BE2C (cell line): ENCODE results near the gene NOS3.

Experiments
- DNase-seq: peaks from one replicate; pipeline ENCODE4 v3.0.0-alpha.2; 2020
- H3K27me3 ChIP-seq: fragments of 250-450 bp; sonication (Bioruptor Pico); 2 replicates; pipeline ENCODE4 v1.5.1; 2020; ENCODE audit warnings: mild to moderate bottlenecking
- H3K36me3 ChIP-seq: fragments of 250-450 bp; sonication (Bioruptor Pico); 2 replicates; pipeline ENCODE4 v1.5.1; 2020; ENCODE audit warnings: mild to moderate bottlenecking
- H3K4me1 ChIP-seq: fragments of 250-450 bp; sonication (Bioruptor Pico); 2 replicates; pipeline ENCODE4 v1.5.1; 2020
- H3K4me3 ChIP-seq: 2 replicates; pipeline ENCODE4 v1.5.1; 2011; ENCODE audit warnings: low read depth, low read length
- H3K9me3 ChIP-seq: fragments of 250-450 bp; sonication (Bioruptor Pico); 2 replicates; pipeline ENCODE4 v1.5.1; 2020
- CTCF ChIP-seq: IDR thresholded peaks from 2 replicates; pipeline ENCODE4 v1.5.1; 2012; ENCODE audit warnings: mild to moderate bottlenecking, low read depth, low read length

The NOS3 gene

GRCh38 chr7:150989456-150989855 is 1.4 kb upstream of the NOS3 start:
- TF ChIP-seq CTCF: no peak
- Histone ChIP-seq H3K4me1 (peaks cover 14% of the 10 kb centered on the region), H3K36me3 (no peaks in the 10 kb centered on the region), H3K27me3 (no peaks in the 10 kb centered on the region), H3K9me3 (no peaks in the 10 kb centered on the region), H3K4me3 (no peak overlapping the region)
- no peak for DNase-seq

DNA sequence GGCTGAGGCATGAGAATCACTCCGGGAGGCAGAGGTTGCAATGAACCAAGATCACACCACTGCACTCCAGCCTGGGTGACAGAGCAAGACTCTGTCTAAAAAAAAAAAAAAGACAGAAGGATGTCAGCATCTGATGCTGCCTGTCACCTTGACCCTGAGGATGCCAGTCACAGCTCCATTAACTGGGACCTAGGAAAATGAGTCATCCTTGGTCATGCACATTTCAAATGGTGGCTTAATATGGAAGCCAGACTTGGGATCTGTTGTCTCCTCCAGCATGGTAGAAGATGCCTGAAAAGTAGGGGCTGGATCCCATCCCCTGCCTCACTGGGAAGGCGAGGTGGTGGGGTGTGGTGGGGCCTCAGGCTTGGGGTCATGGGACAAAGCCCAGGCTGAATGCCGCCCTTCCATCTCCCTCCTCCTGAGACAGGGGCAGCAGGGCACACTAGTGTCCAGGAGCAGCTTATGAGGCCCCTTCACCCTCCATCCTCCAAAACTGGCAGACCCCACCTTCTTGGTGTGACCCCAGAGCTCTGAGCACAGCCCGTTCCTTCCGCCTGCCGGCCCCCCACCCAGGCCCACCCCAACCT is 1.3 kb downstream of the NOS3 start:
- H3K9me3 ChIP-seq: no peaks in the 10 kb centered on the region
- no peak overlapping the region for H3K4me3 ChIP-seq
- no peak for DNase-seq
- TF ChIP-seq CTCF: no peak
- no peaks in the 10 kb centered on the region for H3K27me3 ChIP-seq
- peaks cover 13% of the 10 kb centered on the region for H3K4me1 ChIP-seq
- H3K36me3 ChIP-seq: no peaks in the 10 kb centered on the region

DNA sequence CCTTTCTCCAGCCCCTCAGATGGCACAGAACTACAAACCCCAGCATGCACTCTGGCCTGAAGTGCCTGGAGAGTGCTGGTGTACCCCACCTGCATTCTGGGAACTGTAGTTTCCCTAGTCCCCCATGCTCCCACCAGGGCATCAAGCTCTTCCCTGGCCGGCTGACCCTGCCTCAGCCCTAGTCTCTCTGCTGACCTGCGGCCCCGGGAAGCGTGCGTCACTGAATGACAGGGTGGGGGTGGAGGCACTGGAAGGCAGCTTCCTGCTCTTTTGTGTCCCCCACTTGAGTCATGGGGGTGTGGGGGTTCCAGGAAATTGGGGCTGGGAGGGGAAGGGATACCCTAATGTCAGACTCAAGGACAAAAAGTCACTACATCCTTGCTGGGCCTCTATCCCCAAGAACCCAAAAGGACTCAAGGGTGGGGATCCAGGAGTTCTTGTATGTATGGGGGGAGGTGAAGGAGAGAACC is 2.1 kb downstream of the NOS3 start:
- DNase-seq: peak; percentile 70
- no peak for TF ChIP-seq CTCF
- no peaks in the 10 kb centered on the region for H3K36me3 ChIP-seq
- peaks cover 13% of the 10 kb centered on the region for H3K4me1 ChIP-seq
- no peaks in the 10 kb centered on the region for H3K27me3 ChIP-seq
- no peaks in the 10 kb centered on the region for H3K9me3 ChIP-seq
- H3K4me3 ChIP-seq: no peak overlapping the region

- peaks cover 9% of the 10 kb centered on the region for H3K4me1 ChIP-seq
- no peak for DNase-seq
- no peak for TF ChIP-seq CTCF
- no peak overlapping the region for H3K4me3 ChIP-seq
- no peaks in the 10 kb centered on the region for H3K36me3 ChIP-seq
- H3K9me3 ChIP-seq: no peaks in the 10 kb centered on the region
- H3K27me3 ChIP-seq: no peaks in the 10 kb centered on the region
These were observed 2.7 kb downstream of the NOS3 start for GRCh38 chr7:150993511-150993910.

- Histone ChIP-seq H3K4me1 (peaks cover 9% of the 10 kb centered on the region), H3K27me3 (no peaks in the 10 kb centered on the region), H3K4me3 (no peak overlapping the region), H3K36me3 (no peaks in the 10 kb centered on the region), H3K9me3 (no peaks in the 10 kb centered on the region)
- peak; percentile 58 for DNase-seq
- TF ChIP-seq CTCF: no peak
These were observed 3.5 kb downstream of the NOS3 start for GRCh38 chr7:150994141-150994837.

DNA sequence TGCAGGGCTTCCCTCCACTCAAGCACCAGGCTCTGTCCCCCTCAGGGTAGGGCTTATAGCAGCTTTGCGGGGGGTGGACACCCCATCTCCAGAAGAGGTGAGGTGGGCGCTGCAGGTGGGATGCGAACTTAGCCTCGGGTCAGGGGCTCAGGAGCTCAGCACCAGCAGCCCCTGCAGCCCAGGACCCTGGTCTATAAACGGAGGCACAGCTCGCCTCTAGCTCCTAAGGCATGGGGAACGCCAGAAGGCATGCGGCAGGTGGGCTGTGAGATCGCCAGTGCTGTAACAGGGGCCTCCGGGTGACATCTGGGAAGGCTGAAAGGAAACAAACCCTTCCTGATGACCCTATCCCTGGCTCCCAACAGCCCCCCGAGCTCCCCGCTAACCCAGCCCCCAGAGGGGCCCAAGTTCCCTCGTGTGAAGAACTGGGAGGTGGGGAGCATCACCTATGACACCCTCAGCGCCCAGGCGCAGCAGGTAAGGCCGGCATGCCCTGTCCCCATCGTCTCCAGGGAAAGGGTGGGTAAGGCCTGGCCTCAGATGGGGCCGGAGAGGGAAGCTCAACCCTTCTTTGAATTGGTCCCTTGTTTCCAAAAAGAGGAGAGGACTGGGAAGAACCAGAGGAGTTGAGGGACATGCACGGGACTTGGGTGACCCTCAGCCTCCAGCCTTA is 4.2 kb downstream of the NOS3 start:
- DNase-seq: no peak
- Histone ChIP-seq H3K36me3 (no peaks in the 10 kb centered on the region), H3K9me3 (no peaks in the 10 kb centered on the region), H3K4me3 (no peak overlapping the region), H3K27me3 (no peaks in the 10 kb centered on the region), H3K4me1 (peaks cover 9% of the 10 kb centered on the region)
- no peak for TF ChIP-seq CTCF
